Stimulated activated CD8-positive, alpha-beta memory T cell treated with anti-CD3 and anti-CD28 coated beads, Interleukin-2, amount 100 ng/mL, for 48 hours (primary cell): ENCODE results near the gene NEK4.
"Not testable (repeated sequence)": the region's sequence is repeated elsewhere in the genome, so short reads cannot be mapped to it uniquely, and the experiment has no call there.

Experiments
- DNase-seq, 2 donors: peaks; one replicate each; pipeline ENCODE4 v3.0.0-alpha.2; 2020; ENCODE audit warnings: low read depth in 2 of 2

The NEK4 gene

DNA sequence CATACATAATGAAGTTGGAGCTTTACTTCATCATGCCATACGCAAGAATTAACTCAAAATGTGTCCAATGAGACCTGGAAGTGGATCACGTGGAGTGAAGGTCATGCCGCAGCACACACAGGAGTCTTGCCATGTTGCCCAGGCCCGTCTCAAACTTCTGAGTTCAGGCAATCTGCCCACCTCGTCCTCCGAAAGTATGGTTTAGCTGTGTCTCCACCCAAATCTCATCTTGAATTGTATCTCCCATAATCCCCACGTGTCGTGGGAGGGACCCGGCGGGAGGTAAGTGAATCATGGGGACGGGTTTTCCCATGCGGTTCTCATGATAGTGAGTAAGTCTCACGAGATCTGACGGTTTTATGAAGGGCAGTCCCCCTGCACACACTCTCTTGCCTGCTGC lies 39.1 kb downstream of the NEK4 start:
- no peak for DNase-seq

DNA sequence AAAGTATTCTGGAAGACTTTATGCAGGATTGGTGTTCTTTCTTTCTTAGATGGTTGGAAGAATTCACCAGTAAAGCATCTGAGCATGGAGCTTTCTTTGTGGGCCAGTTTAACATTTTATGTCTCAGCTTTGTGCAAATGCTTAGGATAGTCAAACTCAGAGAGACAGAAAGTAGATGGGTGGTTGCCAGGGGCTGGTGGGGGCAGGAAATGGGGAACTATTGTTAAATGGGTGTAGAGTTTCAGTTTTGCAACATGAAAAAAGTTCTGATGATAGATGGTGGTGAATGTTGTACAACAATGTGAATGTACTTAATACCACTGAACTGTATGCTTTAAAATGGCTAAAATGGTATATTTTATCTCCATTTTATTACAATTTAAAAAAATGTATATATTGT lies 40.1 kb downstream of the NEK4 start:
- DNase-seq: no peak

DNA sequence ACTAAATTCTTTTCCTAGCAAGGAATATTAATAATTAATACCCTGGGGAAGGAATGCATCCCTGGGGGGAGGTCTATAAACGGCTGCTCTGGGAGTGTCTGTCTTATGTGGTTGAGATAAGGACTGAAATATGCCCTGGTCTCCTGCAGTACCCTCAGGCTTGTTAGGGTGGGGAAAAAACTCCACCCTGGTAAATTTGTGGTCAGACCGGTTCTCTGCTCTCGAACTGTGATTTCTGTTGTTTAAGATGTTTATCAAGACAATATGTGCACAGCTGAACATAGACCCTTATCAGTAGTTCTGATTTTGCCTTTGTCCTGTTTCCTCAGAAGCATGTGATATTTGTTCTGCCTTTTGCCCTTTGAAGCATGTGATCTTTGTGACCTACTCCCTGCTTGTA lies 42.0 kb downstream of the NEK4 start:
- not testable (repeated sequence) for DNase-seq

DNA sequence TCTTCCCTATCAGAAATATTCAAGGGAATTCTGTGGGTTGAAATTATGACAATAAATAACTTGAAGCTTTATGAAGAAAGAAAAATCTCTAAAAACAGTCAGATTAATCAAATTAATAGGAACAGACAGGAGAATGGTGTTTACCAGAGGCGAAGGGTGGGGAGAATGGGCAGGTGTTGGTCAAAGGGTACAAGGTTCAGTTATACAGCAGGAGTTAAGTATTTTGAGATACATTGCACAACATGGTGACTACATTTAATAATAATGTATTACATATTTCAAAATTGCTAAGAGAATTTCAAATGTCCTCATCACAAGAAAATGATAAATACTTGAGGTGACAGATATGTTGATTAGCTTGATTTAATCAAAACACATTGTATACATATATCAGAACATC lies 46.2 kb downstream of the NEK4 start:
- DNase-seq: no peak

DNA sequence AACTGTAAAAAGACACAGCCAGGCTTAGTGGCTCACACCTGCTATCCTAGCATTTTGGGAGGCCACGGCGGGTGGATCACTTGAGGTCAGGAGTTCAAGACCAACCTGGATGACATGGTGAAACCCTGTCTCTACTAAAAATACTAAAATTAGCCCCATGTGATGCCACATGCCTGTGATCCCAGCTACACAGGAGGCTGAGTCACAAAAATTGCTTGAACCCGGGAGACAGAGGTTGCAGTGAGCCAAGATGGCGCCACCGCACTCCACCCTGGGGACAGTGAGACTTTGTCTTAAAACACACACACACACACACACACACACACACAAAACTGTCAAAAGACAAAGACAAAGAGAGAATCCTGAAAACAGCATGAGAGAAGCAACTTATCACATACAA lies 46.8 kb downstream of the NEK4 start:
- DNase-seq: no peak

DNA sequence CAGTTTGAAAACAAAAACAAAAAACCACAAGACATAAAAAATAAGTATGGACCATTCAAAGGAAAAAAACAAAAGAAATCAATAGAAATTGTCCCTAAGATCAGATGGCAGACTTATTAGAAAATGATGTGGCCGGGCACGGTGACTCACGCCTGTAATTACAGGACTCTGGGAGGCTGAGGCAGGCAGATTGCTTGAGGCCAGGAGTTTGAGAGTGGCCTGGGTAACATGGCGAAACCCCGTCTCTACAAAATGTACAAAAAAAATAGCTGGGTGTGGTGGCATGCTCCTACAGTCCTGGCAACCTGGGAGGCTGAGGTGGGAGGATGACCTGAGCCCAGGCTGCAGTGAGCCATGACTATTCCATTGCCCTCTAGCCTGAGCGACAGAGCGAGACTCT lies 48.2 kb downstream of the NEK4 start:
- DNase-seq: no peak

DNA sequence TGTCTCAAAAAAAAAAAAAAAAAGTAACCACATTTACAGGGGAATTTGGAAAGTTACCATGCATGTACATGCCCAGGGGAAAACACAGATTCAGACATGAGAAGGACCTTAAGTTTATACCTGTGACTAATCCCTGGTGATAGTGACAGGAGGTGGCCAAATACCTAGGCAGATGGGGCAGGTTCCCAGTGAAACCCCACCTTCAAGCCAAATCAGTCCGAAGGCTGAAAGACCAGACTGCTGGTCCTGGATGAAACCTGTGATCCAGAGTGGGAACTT lies 49.1 kb downstream of the NEK4 start:
- DNase-seq: no peak

DNA sequence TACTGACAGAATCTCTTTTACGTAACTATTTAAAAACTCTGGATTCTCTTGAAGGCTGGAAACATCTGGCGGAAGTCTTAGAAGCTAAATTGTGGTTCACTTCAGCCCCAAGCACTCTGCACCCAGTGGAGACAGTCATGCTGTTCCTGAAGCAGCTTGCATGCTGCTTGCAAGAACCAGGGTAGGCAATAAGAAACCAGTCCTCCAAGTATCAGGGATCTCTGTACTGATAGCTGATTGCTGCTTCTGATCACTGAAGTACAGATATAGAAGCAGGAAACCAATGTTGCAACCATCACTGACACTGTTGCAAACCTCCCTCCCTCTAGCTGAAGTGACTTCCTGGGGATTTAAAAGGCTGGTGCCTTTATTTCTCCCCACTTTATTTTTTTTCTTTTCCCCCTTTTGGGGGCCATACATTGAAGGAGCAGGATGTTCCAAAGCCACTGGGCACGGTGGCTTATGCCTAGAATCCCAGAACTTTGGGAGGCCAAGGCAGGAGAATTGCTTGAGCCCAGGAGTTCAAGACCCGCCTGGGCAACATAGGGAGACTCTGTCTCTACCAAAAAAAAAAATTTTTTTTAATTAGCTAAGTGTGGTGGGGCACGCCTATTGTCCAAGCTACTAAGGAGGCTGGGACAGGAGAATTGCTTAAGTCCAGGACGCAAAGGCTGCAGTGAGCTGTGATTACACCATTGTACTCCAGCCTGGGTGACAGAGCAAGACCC lies 49.6 kb downstream of the NEK4 start:
- DNase-seq: no peak

DNA sequence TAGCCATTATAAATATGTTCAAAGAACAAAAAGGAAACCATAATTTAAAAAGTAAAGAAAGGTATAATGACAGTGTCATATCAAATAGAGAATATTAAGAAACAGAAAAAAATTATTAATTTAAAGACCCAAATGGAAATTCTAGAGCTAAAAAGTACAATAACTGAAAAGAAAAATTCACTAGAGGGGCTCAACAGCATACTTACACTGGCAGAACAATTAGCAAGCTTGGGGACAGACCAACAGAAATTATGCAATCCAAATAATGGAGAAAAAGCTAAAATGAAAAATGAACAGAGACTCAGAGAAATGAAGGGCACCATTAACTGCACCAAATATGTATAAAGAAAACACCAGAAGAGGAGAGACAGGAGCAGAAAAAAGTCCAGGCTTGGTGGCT lies 51.1 kb downstream of the NEK4 start:
- DNase-seq: no peak

DNA sequence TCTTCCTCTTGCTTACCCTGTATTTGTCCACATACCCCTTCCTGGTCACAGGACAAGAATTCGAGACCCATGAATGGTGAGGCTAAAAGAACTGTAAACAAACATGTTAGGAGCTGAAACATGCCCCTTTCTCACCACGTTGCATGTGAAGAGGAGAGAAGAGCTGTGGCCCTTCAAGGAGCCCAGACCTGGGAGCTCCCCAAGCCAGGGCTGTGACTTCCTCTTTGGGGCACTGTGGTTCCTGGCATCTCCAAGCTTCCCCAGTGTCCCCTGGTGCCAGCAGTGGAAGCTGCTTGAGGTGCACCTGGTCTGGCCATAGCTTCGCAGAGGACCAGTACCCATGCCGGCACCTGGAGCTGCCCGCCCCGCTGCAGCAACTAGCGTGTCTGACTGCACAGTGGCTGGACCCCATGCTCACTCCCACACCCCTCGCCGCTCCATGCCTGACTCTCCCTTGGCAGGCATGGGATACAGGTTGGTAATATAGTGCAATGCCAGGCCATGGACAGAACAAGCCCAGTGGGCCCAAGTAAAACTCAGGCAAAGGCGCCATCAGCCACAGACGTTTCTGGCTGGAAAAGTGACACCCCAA lies 54.9 kb downstream of the NEK4 start:
- no peak for DNase-seq

DNA sequence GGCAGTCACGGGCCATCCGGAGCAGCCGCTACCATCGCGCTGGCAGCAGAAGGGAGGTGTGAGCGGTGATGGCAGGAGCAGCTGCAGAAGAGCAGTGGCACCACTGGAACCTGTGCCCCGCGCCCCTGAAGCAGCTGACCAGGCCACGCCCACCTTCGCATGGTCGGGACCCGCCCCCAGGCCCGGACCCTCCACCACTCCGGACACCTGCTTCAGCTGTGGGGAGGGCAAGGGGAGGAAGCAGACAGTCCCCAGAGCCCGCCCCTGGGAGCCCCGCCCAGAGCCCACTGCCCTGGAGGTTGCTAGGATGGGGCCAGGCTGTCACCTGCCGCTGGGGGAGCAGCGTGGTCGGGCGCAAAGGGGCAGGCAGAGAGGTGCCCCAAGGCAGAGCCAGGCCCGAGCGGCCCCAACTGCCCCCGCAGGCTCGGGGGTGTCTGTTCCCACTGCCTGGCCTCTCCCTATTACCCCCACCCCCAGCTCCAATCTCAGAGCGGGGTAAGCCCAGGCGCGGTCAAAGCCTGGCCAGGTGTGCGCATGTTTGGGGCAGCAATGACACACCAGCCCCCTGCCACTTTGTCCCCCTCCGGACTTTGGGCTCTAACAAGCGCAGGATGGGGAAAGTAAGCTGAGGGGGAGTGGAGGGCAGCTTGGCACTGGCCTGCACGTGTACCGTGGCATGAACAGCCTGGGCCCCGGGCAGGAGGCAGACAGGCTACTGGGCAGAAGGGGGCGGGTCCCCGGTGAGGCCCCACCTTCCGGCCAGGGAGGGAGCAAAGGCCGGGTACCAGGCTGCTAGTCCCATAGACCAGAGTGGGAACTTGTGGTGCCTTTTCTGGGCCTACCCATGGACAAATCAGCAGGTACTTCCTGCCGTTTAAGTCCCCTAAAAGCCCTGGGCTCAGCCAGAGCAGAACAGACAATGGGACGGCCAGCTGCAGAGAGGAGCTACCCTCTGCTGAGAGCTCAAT lies 56.1 kb downstream of the NEK4 start:
- no peak for DNase-seq

DNA sequence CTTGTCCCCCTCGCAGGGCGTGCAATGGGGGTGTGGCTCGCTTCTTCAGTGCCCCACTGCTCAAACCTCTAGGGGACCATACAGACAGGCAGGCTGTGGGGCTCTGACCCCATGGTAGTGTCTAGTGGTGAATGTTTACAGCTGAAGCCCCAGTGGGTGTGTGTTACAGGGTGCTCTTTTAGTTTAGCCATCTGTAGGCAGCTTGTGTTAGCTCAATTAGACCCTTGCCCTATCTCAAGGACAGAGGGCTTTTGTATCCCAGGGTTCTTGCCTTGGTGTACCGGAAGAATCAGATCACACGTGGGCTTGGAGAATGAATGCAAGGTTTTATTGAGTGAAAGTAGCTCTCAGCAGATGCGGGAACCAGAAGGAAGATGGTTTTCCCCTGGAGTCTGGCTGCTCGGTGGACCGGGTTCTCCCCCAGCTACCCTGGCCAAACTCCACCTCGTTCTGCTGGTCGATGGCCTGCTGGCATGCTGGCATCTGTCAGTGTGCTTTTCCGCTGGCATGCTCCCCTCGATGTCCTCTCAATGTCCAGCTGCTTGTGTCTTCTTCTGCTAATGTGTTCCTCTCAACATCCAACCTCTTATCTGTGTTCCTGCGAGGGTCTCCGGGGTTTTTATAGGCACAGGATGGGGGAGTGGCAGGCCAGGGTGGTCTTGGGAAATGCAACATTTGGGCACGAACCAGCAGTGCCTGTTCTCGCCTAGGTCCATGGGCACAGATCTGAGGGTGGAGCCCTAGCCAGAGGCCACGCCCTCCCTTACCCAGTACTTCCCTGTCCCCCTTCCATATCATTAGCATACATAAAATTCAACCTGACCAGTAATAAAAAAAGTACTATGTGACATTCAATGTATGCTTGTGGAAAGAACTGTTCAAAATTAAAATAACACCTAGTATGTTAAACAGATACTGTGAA lies 58.2 kb downstream of the NEK4 start:
- no peak for DNase-seq

DNA sequence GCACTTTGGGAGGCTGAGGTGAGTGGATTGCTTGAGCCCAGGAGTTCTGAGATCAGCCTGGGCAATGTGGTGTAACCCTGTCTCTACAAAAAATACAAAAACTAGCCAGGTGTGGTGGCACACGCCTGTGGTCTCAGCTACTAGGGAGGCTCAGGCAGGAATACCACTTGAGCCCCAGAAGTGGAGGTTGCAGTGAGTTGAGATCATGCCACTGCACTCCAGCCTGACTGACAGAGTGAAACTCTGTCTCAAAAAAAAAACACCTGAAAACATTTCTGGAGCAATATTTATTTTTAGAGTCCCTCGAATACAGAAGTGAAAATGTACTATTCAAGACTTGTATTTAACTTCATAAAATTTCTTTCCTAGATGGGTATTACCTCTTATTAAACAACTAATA lies 60.2 kb downstream of the NEK4 start:
- no peak for DNase-seq

DNA sequence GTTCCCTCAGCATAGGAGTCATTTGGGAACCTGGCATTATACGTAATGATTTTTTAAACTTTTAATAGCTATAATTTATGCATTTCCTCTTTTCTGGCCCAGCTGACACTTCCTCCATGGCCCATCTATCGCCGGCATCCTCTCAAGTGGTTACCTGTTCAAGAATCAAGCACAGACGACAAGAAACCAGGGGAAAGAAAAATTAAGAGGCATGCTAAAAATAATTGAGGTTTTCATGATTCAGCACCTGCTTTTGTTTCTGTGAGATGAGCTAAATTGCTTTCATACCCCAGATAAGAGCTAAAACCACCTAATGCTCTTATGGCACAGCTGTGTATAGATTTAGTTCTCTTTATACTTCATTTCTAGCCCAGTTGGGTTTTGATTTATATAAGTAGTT lies 63.2 kb downstream of the NEK4 start:
- no peak for DNase-seq

DNA sequence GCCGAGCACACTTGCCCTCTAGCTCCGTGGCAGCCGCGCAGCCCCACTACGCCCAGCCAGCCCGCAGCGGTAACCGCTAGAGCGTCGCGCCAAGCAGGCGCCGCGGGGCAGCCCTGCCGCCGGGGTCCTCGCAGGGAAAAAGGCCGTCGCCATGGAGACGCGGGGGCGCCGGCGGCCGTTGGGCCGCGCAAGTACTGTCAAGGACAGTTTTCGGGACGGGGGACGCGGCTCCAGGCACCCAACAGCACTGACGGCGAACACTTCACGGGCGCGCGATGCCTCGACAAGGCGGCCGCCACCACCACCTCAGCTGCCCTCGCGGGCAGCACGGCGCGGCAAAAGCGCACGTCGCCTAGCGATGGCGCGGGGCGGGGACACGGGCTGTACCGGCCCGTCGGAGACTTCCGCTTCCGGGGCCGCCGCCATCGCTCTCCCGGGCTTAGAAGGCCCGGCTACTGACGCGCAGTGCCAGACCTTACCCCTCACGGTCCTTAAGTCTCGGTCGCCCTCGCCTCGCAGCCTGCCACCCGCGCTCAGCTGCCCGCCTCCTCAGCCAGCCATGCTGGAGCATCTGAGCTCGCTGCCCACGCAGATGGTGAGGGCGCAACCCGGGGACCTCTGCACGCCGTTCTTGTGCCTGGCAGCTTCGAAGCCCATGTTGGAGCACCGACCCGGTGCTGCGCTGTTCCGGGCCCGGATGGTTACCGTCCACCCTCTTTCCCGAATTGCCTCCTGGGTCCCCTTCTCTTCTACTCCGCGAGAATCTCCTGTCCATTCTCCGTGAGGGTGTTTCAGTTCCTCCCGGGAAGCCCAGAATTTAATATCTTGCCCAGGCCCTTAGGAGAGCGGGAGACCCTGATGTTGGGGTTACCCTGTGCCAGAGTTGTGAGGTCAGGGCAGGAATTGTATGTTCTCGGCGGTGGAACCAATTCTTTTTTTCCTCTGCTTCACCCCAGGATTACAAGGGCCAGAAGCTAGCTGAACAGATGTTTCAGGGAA lies 64.8 kb downstream of the NEK4 start, which contains the start of the genes GLT8D1 and SPCS1:
GLT8D1 (minus strand) TSS at position 104 of the 999 bp plus-strand sequence. CDS start 5,331 bp downstream, outside the sequence.
SPCS1 (plus strand) TSS at position 419 of the 999 bp plus-strand sequence; CDS start at position 560, 141 bp downstream.
- DNase-seq: peak; percentile 79 to 81

DNA sequence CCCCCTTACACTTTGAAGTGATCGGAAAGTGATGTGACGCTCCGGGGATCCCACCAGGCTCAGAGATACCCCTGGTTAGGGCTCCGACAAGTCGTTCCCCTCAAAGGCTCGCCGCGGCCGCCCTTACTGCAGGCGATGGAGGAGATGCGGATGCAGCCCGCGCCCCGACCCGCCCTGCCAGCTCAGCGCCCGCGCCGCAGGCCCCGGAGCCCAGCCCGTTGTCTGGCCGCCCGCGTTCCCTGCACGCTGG lies 65.4 kb downstream of the NEK4 start:
- DNase-seq: no peak

DNA sequence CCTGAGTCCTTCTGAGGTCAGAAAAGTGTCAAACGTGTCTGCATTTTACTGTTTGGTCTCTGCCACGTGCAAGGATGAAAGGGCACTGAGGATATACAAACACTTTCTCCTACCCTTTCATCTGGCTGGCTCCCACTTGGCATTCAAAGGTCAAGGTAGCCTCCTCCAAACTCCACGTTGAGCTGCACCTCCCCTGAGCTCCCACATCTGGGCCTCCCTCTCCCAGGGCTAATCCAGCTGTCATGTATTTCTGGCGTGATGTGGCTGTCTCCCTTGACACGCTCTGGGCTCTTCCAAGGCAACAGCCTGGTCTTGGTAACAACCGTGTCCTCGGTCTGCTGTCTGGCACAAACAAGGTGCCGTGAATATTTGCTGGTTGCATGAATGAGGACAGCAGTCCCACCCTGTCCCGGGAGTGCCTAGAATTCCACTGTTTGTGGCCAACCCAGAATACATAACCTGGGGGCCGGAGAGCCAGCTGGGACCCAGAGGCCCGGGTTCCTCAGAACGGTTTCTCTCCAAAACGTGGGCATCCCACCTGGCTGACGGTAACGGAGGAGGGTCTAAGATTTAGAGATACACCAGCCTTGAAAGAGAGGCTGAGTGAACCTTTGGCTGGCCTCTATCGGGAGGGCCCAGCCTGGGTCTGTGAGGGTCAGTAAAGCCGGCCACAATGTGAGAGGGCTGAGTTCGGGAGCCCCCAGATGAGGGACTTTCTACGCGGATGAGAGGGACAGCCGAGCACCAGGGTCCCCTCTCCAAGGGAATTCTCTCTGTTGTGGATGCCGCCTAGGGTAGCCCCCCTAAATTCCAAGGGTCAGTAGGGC lies 65.9 kb downstream of the NEK4 start:
- no peak for DNase-seq

DNA sequence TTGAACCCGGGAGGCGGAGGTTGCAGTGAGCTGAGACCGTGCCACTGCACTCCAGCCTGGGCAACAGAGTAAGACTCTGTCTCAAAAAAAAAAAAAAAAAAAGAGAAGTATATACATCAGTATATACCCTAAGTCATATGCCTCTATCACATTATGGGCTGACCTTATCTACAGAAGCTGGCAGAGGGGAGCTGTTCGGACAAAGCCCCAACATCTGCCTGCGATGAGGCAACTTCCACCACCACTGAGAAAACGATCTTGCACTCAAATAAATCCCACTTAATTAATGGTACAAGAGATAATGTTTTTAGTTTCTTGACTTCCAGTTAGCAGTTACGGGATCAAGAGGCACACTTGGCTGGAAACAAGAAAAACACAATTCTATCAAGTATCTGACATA lies 67.4 kb downstream of the NEK4 start:
- DNase-seq: no peak

DNA sequence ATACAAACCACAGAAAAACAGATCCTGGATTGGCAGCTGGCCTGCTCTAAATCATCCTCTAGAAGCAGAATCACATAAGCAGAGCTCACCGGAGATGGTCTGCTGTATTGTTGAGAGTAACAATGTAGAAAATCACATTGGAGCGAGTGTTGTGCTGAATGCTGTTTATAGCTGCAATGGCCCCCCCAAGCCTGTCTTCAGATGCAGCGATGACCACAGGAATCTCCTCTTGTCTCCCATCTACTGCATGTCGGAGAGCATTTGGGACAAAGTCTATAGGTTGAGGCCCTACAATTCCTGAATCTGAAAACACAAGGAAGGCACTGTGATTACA lies 73.1 kb downstream of the NEK4 start:
- no peak for DNase-seq
